ENCODE data around the gene REC114. TPM values are rescaled to one million over a fixed set of nuclear protein-coding genes. Genes with fewer than 3 reads are reported as not detected.
"Not testable (repeated sequence)": the region's sequence is repeated elsewhere in the genome, so short reads cannot be mapped to it uniquely, and the experiment has no call there.

Gene REC114
- total and polyA plus RNA-seq, 2 donors (not counting 3 experiments of a cell fraction or from before 2014, with no cell fraction given) = not detected

DNA sequence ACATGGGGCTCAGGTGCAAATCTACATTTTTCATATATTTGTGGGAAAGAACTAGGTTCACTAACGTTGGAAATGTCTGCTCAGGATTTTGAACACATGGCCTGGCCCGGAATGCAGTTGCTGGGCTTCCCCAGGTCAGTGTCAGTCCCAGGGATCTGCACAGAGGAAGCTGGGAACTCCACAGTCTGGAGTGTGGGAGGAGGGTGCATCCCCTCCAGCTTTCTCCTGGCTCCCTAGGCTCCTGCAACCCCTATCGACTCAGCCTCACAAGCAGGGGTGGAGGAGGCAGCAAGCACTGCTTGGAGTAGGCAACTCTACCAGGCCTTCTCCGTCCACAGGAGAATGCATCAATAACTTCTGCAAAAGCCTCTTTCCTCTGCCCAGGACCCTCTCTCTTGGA, 44.1 kb upstream of the REC114 start:
- CTCF ChIA-PET = no interaction called here
- DNase-seq (ENCODE audit: low read depth, low spot score) (no peak), FAIRE-seq (no peak)
- H3K27ac ChIP-seq (ENCODE audit: insufficient read depth, low read depth, low read length) = no peak overlapping the region
- no peaks in the 10 kb centered on the region for H3K4me1 ChIP-seq (ENCODE audit: control insufficient read depth, extremely low read depth, insufficient read depth, low read length)
- no peaks in the 10 kb centered on the region for H4K20me1 ChIP-seq (replicated peaks; ENCODE audit: control insufficient read depth, extremely low read depth, insufficient read depth, low read length)
- dilution Hi-C loops (cut with MboI; ENCODE audit: extremely low pct_ligation_motif_present, low sequenced_read_pairs) (no loop called here), intact Hi-C loops (cut with micrococcal nuclease) (no loop called here)
- H3K9me3 ChIP-seq (replicated peaks; ENCODE audit: control insufficient read depth, insufficient read depth, low read length) = no peaks in the 10 kb centered on the region
- no TSS peak for BruUV-seq (replicated peaks)
- H3K36me3 ChIP-seq (ENCODE audit: control insufficient read depth in 2 of 2, extremely low read depth in 1 of 2, insufficient read depth in 2 of 2, low read length in 2 of 2) = no peaks in the 10 kb centered on the region
- H2AFZ ChIP-seq (ENCODE audit: low read depth, low read length) = no peak overlapping the region
- TF ChIP-seq MAX (IDR thresholded peaks at IDR 0.05; ENCODE audit: insufficient read depth, insufficient read length) (no peak), POLR2A (IDR thresholded peaks at IDR 0.05; ENCODE audit: low read depth, low read length) (no peak), POLR2AphosphoS5 (IDR thresholded peaks at IDR 0.05; ENCODE audit: insufficient read depth, low read depth, low read length) (no peak), JUN (IDR thresholded peaks at IDR 0.05; ENCODE audit: borderline replicate concordance, insufficient read depth, insufficient read length, low read depth) (no peak), EZH2 (IDR thresholded peaks at IDR 0.05; ENCODE audit: borderline replicate concordance, low read depth, low read length, severe bottlenecking) (no peak), MYC (IDR thresholded peaks at IDR 0.05; ENCODE audit: low read depth, low read length) (no peak), GATA2 (IDR thresholded peaks at IDR 0.05; ENCODE audit: insufficient read depth, insufficient read length, low read depth, low read length) (no peak), FOS (IDR thresholded peaks at IDR 0.05; ENCODE audit: borderline replicate concordance, insufficient read depth, low read length) (no peak), CTCF (IDR thresholded peaks at IDR 0.05; ENCODE audit: extremely low read depth in 1 of 2, insufficient read depth in 1 of 2, low read depth in 1 of 2, low read length in 2 of 2) (no peak)
- H3K9ac ChIP-seq (replicated peaks; ENCODE audit: extremely low read depth, insufficient read depth, low read length) = no peak overlapping the region
- H3K79me2 ChIP-seq (ENCODE audit: control insufficient read depth, insufficient read depth, low read length) = no peaks in the 10 kb centered on the region
- H3K27me3 ChIP-seq (ENCODE audit: control insufficient read depth in 2 of 2, insufficient read depth in 2 of 2, low read length in 2 of 2) = no peaks in the 10 kb centered on the region
- no peak overlapping the region for H3K4me3 ChIP-seq (replicated peaks in 1 of 3; ENCODE audit: insufficient read depth in 1 of 3, low read depth in 1 of 3, low read length in 3 of 3)
- H3K4me2 ChIP-seq (ENCODE audit: insufficient read depth, low read length) = no peak overlapping the region
- no peaks in the 10 kb centered on the region for H3K9me1 ChIP-seq (replicated peaks; ENCODE audit: control insufficient read depth, extremely low read depth, insufficient read depth, low read length)
- POLR2A ChIA-PET = no interaction called here

DNA sequence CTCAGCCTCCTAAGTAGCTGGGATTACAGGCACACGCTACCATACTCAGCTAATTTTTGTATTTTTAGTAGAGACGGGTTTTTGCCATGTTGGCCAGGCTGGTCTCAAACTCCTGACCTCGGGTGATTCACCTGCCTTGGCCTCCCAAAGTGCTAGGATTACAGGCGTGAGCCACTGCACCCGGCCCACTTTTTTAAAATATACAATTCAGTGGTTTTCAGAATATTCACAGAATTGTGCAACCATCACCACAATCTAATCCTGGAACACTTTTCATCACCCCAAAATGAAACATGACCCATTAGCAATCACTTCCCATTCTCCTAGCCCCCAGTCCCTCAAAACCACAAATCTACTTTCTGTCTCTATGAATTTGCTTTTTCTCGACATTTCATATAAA, 42.7 kb upstream of the REC114 start:
- H3K36me3 ChIP-seq (ENCODE audit: control insufficient read depth in 2 of 2, extremely low read depth in 1 of 2, insufficient read depth in 2 of 2, low read length in 2 of 2); DNase-seq (ENCODE audit: low read depth, low spot score); CTCF ChIA-PET; intact Hi-C loops (cut with micrococcal nuclease); H3K27ac ChIP-seq (ENCODE audit: insufficient read depth, low read depth, low read length); H3K9ac ChIP-seq (replicated peaks; ENCODE audit: extremely low read depth, insufficient read depth, low read length); H2AFZ ChIP-seq (ENCODE audit: low read depth, low read length); H3K4me2 ChIP-seq (ENCODE audit: insufficient read depth, low read length); H3K27me3 ChIP-seq (ENCODE audit: control insufficient read depth in 2 of 2, insufficient read depth in 2 of 2, low read length in 2 of 2); H3K4me3 ChIP-seq (replicated peaks in 1 of 3; ENCODE audit: insufficient read depth in 1 of 3, low read depth in 1 of 3, low read length in 3 of 3); FAIRE-seq; dilution Hi-C loops (cut with MboI; ENCODE audit: extremely low pct_ligation_motif_present, low sequenced_read_pairs); H4K20me1 ChIP-seq (replicated peaks; ENCODE audit: control insufficient read depth, extremely low read depth, insufficient read depth, low read length); H3K9me1 ChIP-seq (replicated peaks; ENCODE audit: control insufficient read depth, extremely low read depth, insufficient read depth, low read length); POLR2A ChIA-PET; BruUV-seq (replicated peaks); H3K4me1 ChIP-seq (ENCODE audit: control insufficient read depth, extremely low read depth, insufficient read depth, low read length); H3K9me3 ChIP-seq (replicated peaks; ENCODE audit: control insufficient read depth, insufficient read depth, low read length); H3K79me2 ChIP-seq (ENCODE audit: control insufficient read depth, insufficient read depth, low read length): not testable (repeated sequence)
